Stimulated activated CD8-positive, alpha-beta memory T cell treated with anti-CD3 and anti-CD28 coated beads, Interleukin-2, amount 100 ng/mL, for 48 hours (primary cell): ENCODE measurements around the gene STK11IP.

ENCODE experiments used
- DNase-seq, 2 donors: peaks; one replicate each; pipeline ENCODE4 v3.0.0-alpha.2; 2020; ENCODE audit warnings: low read depth in 2 of 2

STK11IP gene

DNA sequence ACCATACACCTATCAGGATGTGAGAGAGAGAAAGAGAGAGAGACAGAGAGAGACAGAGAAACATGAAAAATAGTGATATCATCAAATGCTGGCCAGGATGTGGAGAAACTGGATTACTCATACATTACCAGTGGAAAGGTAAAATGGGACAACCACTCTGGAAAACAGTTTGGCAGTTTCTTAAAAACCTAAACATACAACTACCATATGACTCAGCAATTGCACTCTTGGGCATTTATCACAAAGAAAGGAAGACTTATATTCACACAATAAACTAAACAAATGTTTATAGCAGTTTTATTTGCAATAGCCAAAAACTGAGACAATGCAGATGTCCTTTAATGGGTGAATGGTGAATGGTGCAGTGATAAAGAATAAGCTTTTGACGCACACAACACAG, 58.9 kb downstream of the STK11IP start:
- DNase-seq = no peak

DNA sequence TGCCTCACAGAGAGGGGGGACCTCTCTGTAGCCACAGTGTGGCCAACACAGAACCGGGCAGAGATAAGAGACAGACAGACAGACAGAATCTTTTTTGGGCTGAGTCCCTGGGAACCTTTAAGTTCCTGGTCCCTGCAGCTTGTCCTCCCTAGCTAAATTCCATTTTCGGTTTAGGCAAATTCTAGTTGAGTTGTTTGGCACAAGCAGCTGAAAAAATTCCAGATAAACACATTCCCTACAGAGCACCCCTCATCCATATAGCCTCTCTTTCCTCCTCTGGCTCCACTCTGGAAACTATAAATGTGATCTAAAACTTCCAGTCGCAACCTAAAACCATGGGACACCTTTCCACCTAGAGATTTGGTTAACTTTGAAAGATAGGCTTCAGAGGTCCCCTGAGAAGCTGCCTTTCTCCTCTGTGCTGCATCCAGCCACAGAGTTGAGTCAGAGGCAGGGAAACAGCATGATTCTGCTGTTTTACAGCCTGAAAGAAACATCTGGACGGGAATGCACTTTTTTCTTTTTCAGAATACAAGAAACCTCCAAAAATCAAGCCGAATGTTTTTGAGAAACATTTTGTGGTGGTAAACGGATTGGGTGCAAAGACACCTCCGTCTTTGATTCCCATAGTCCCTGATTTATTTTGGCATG, 60.7 kb downstream of the STK11IP start:
- DNase-seq = no peak

DNA sequence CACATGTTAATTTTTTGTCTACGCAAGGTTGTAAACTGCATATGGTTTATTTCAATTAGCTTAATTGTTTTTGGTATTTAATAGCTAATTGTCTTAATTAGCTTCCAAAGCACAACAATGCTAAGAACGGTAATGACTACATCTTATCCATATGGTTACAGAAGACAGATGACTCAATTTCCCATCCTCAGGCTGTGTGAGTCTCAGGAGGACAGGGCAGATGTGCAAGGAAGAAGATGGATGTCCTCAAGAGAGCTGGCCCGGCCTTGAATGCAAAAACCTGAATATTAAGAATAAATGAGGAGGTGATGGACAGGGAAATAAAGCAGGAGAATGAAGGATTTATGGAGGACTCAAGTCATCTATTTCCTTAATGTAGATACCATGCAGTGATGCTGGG, 61.2 kb downstream of the STK11IP start:
- DNase-seq = no peak

DNA sequence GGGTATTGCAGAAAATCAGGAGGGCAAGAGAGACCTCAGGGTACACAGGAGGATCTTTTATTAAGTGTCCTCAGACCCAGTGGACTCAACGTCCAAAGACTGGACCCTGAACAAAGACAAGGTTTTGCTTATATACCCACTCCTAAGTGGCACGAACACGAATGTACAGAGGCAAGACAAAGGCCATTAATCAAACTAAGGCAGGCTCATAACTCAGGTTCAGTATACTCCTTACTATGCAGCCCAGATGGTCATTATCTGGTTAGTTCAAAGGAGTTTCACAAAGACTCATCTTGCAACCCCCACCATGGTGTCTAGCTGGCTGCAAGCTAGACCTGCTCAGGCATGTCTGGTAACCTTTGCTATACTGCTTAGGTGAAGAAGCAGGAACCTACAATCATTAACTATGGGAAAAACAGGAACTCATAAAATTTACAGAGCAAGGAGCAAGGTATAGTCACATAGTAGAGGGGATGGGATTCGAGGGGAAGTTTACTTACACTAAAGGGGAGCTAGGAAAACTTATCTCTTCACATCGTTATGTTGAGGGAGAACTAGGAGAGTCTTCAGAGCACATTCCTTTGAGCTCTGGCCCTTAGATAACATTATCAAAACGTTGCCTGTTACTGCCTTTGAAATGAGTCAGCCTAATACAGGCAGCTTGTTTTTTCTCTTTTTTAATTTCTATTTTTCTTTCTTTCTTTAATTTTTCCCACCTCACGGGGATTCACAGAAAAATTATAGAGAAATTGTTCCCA, 63.7 kb downstream of the STK11IP start:
- DNase-seq = no peak

- DNase-seq = no peak
Measured at GRCh38 chr2:219661955-219662395, 64.3 kb downstream of the STK11IP start.

- no peak for DNase-seq
Measured at GRCh38 chr2:219662566-219662965, 64.9 kb downstream of the STK11IP start.

DNA sequence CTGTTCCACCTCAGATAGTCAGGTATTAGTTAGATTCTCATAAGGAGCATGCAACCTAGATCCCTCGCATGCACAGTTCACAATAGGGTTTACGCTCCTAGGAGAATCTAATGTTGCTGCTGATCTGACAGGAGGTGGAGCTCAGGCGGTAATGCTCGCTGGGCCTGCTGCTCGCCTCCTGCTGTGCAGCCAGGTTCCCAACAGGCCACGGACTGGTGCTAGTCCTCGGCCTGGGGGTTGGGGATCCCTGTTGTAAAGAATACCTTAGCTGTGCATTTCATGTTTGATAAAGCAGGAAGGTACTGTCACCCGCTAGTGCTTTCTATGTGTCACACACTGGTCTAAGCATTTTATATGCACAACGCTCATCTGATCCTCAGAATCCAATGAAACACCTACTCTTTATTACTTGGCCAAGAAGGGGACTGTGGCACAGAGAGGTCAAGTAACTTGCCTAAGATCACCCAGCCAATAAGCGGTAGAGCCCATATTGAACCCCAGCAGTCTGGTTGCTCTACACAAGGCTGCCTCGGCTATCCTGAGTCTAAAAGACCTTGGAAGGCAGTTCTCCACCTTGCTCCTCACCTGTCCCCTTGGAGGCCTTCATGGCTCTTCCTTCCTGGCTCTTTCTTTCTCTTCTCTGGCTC, 65.6 kb downstream of the STK11IP start:
- no peak for DNase-seq

DNA sequence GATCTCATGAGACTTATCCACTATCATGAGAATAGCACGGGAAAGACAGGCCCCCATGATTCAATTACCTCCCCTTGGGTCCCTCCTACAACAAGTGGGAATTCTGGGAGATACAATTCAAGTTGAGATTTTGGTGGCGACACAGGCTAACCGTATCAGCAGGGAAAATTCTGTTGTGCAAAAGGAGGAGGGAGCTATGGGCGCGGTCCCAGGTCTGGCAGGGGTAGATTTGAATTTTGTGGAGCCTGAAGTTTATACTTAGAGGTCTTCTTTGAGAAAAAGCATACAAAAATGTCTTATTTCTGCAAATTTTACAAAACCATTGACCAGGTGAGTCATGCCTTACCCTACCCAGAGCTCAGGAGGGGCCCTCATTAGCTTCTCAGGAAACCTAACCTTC, 66.4 kb downstream of the STK11IP start:
- DNase-seq = no peak

GRCh38 chr2:219664944-219665343, 67.3 kb downstream of the STK11IP start:
- DNase-seq = no peak

GRCh38 chr2:219665926-219666325, 68.3 kb downstream of the STK11IP start:
- DNase-seq = no peak
